GM19438 (cell line): Measurements from ENCODE around the gene INPP4B.

Experiments
- ATAC-seq: cut with Tn5 transposase; IDR thresholded peaks from one replicate; pipeline ENCODE4 v1.9.1; 2021; ENCODE audit warnings: low read depth; ENCODE audit not compliant: unreplicated experiment

INPP4B gene

DNA sequence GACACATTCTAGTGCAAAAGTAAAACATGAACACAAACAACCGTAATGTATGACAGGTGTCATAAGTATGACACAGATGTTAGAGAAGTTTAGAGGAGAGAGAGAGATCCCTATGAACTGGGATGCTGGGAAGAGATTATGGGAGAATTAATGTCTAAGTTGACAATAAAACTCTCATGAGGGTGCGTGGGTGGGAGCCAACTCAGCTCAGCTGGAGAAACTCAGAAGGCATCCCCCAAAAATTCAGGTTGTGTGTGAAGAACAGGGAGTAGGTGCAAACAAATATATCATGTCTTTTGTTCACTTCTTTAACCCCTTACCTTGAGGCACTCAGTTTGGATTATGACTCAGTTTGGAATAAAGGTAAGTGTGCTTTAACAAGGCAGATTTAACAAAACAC lies 484.1 kb downstream of the INPP4B start:
- no peak for ATAC-seq

DNA sequence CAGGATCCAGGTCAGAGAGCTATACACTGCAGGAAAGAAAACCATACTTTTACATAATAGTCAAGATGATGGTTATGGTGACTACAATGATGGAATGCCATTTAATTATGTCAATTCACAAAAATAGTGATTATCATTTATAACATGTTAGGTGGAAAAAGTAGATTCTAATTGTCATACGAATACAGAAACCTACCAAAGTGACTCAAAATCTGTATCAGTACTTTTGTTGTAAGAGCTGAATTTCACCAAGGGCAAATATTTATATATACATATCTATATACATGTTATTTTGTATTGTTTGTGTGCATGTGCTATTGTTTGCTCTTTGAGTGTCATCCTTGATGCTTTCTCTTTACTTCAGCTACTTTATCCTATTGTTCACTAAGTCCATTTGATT lies 485.4 kb downstream of the INPP4B start:
- no peak for ATAC-seq

DNA sequence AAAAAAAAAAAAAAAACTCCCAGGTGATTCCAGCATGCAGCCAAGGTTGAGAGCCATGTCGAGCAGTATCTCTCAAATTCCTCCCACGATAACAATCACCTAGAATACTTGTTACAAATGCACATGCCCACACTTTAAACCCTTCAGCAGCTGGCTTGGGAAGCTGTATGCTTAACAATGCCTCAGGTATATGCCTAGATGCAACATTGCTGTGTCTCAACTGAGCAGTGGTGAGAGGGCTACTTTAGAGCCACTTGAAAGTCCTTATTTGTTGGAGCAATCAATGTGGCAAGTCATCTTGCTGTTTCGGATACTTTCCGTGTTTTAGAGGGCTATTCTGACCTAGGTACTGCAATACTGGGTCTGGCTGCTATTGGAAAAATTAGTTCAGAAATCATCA lies 487.4 kb downstream of the INPP4B start:
- ATAC-seq = no peak

DNA sequence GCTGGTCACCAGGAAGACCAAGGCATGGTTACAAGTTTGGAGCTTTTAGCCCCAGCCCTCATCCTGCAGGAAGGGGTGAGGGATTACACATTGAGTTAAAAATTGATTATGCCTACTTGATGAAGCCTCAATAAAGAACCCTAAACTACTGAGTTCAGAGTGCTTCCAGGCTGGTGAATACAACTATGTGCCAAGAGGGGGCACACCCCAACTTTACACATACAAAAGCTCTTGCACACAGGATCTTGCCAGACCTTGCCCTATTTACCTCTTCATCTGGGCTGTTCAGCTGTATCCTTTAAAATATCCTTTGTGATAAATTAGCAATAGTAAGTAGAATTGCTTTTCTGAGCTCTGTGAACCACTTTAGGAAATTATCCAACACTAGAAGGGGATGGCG lies 489.3 kb downstream of the INPP4B start:
- no peak for ATAC-seq

DNA sequence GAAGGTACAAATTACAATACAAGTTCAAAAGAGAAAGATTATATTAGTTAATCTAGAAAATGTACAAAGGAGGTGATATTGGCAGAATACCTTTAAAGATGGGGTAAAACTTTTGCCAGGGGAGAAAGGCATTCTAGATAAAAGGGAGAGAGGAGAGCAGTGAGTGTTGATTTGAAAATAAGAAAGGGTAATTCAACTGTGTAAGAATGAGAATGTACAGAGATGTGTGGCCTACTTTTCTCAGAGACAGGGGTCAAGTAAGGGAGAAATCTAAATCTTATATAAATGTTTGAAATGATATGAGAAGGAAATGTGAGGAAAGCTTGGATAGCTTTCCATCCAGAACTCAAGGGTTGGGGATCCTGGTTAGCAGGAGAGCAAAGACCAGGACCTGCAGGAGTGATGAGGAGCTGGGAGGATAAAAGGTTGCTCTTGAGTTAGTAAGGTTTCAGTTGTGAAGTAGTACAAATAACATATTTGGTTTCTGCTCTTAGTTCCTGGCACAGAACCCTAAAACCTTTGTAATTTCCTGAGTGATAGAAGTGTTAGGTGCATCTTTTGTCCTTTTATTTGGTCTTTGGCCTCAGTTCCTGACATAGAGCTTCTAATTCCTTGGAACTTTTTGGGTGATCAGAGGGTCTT lies 489.9 kb downstream of the INPP4B start:
- no peak for ATAC-seq

DNA sequence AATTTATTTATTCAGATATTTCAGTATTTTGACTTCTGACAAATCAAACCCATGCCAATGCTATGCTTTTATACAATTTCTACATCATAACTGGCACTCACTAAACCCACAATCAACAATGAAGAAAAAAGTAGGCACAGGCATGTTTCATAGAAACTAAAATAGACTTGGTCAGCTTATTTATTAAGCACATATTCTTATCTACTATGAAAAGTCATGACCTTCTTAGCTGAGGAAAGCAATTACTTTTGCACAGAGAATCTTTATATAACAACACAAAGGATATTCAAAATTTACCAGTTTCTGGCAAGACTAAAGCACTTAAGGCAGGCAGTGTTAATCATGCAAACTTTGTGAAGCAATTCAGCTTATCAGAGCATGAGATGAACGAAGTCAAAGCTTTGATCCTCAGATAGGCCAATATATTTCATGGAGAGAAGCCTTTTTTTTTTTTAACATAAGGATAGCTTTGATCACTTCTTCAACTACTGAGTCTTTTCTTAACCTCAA lies 490.6 kb downstream of the INPP4B start:
- no peak for ATAC-seq

DNA sequence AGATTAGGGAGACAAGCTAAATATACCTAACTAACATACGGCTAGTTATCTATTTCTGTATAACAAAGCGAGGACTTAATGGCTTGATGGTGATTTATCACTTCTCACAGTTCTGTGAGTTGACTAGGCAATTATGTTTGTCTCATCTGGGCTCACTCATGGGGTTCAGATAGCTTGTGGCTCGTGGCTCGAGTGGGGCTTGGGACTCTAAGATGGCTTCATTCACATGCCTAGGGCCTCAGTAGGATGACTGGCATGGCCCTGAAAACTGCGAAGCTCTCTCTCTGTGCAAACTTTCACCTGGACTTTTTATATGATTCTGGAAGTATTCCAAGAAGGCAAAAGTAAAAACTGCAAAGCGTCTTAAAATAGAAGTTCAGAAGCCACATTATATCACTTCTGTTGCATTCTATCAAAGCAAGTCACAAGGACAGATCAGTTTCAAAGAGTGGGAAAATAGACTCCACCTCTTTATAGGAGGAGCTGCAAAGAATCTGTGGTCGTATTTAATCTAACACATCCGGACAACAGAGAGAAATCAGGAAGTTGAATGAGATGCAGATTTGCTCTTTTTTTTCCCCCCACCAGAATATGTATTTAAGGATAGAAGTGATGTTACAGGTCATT lies 491.2 kb downstream of the INPP4B start:
- ATAC-seq = no peak

DNA sequence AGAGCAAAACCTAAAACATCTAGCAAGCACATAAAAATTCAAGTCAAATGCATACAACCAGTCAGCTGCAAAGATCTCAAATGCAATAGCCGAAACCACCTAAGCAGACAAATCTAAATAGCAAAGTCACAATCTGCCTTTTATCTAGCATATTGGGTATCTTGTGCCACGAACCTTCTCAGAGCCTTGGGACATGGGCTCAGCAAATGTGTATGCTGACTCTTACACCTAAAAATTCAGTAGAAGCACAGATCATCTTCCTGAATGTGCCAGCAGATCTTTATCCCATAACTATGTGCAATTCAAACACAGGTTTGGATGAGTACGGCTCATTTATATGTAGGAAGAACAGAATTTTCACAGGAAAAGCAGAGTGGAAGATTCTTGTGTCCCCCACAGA lies 492.1 kb downstream of the INPP4B start:
- no peak for ATAC-seq

DNA sequence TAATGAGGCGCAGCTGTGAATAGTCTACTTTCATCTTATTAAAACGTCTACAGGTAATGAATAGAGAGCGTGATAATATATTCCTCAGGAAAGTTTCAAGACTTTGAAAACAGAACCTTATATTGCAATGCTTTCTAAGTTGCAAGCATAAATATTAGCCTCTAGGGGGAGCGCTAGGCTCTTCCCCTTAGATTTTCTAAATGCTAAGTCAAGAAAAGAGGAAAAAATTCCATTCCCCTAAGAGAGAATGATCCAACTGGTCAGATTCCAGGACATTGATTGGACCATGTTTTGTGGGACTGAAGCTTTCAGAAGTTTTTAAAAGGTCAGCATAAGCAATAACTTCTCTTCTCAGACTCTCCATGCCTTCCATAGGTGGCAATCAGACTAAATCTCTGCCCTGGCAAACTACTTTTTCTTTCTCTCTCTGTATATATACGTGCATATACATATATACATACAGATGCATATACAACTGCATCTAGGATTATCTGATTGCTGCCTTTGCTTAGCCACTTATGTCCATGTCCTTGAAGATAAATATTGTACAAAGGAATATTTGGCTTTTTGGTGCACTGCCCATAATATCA lies 492.9 kb downstream of the INPP4B start:
- ATAC-seq = no peak

DNA sequence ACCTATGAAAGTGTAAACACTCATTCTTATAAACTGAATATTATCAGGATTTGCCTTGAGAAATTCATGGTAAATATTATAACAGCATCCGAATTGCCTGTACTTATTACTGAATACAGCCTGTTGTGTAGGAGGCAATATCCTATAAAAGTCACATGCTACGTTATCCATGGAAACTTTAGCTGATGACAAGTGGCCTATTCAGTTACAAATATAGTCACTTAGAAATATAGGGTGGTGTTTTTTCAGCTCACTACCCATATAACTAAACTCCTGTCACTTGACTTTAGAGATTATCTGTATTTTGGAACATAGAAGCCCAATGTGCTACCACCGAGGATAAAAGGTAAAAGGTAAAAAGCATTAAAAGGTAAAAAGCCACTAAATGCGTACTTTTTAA lies 493.4 kb downstream of the INPP4B start:
- no peak for ATAC-seq

DNA sequence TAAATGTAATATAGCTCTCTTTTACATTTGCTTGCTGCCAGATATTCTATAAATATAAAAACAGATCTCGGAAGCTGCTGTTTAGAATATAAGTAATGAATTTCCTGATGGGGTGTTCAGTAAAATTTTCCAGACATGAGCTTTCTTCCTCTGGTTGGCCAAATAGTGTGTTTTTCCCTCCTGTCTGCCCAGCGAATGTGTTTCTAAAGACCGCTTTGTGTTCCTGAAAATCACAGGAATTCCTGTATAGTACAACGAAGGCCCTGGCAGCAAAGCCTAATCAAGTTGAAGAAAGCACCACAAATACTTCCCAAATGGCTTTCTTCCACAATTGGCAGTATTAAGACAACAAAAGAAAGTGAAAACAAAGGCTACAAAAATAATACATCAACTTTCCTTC lies 494.1 kb downstream of the INPP4B start:
- no peak for ATAC-seq

DNA sequence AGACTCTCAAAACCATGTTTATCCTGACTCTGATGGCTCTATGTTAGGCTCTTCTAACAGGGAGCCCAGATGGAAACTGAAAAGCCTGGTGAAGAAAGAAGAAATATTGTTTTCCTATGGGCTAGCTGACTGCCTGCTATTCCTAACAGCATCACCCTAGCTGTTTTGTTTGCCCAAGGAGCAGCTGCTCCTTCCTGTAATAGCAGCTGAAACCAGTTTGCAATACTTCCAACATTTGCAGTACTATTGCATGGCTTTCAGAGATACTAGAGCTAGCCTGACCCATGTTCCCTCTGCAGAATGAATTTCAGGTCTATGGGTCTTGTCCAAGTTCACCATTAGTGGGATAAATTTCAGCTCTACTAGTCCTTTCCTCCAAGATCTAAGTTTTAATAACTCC lies 495.2 kb downstream of the INPP4B start:
- ATAC-seq = no peak

DNA sequence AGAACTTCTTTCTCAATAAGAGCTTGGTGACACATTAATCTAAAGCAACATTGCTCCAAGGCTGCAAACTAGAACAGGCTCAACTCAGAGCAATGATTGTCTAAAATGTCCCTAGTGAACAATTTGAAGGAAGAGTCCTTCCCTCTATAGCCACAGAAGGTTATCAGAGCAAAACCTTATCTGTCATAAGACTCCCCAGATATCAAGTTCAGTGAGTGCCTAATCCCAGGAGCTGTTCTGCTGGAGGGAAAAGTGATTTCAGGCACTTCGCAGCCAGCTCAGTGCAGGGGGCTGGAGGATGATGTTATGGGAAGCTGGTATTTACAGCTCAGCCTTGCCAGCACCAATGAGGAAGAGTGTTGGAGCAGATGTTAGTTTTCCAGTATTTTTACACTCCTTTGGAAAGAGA lies 497.5 kb downstream of the INPP4B start:
- ATAC-seq = no peak

DNA sequence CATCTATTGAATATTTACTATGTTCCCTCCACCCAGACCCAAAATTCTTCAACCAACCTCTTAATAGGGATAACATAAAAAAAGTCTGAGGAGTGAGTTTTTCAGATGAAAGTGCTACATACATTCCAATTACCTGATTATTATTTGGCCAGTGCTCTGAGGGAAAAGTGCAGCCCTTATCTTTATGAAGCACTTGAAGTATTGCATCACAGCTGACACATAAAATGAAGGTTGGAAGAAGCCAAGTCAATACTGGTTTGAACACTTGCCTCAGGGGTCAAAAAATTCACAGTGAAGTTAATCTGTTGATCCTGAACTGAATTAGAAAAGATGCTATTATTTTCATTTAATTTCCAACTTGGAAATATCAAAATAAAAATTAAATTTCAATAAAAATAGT lies 498.9 kb downstream of the INPP4B start:
- no peak for ATAC-seq

DNA sequence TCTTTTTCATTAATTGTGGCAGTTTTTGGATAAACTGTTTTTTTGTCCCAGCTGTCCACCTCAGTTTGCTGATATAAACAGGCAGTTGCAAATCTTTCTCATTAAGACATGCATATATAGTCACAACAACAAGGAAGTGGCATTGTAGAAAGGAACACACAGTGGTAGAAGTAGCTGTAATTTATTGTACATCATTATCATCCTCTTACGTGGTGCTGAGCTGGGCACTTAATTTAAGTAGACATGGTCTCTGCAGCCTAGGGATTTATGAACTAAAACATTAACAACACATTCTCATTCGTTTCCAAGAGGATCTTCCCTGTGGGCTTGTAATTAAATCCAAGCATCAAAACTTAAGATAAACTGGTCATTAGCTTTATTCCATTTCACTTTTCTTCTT lies 500.2 kb downstream of the INPP4B start:
- ATAC-seq = no peak

DNA sequence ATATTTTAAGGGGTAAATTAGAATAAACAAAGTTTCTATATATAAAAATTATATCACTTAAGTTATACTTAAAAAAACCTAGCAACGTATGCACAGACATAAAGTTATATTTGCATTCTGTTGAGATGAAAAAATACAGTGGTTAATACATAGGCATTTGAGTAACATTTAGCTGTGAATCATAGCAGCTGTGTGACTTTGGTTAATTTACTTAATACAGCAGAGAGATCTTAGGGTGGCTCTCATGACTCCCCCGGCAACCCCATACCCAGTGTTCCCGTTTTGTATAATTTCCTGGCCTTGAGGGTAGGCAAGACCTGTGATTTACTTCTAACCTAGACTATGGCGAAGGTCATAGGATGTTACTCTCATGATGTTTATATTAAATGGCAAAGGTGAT lies 504.8 kb downstream of the INPP4B start:
- no peak for ATAC-seq

DNA sequence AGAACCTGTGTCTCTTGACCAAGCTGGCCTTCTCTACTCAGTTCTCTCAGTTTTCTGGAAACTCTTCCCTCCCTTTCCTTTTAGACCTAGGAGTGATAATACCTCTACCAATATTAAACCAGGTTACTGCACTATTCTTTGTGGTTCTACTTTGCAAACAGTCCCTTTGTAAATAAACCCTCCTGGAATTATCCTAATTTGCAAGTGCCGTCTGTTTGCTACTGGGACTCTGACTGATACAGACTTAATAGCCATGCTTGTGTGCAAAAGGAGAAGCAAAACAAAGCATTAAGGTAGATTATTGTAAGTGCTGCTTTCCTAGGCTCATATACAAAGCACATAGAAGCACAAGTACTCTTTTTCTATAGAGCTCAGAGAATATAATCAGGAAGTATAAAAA lies 507.0 kb downstream of the INPP4B start:
- no peak for ATAC-seq

DNA sequence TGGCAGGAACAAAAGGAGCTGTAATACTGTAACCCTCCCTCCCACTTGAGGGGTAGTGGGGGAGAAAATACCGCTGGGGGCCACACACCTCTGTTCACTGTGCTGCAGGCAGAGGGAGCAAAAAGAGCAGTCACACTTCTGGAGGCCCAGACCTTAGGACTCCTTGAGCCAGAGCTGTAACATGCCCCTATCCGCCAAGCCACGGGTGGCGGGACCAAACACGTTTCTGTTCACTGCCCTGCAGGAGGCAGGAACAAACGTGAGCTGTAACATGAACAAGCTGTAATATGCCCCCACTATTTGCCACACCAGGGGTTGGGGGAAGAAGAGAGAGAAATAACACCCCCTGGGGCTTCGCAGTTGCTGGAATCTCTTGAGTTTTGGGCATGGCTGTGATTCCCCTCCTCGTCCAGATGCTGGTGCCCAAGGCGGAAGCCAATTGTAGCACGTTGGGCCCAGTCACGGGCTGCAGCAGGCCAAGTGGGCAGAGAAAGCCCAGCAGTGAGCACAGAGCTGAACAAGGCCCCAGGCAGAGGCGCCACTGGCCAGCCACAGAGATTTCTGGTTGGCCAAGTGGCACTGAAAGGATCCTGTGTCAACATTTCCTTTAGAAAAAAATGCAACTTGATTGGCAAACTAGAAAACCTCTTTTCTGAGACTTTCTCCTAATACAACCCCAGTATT lies 509.7 kb downstream of the INPP4B start:
- ATAC-seq = no peak

DNA sequence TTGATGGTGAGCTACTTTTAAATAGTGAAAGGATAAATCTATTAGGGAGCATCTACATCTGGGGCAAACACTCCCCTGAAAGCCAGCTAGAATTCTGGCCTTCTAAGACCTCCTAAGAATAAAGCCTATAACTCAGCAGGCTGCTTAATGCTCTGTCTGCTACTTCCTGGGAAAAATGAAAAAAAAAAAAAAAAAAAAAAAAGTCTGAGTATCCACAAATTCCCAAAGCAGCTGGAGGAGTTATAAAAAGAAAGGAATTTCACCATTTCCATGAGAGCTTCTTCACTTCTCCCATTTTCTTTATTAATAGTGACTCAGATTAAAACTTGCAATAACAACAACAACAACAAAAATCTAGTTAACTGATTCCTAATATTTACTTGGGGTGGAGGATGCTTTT lies 511.2 kb downstream of the INPP4B start:
- ATAC-seq = no peak

DNA sequence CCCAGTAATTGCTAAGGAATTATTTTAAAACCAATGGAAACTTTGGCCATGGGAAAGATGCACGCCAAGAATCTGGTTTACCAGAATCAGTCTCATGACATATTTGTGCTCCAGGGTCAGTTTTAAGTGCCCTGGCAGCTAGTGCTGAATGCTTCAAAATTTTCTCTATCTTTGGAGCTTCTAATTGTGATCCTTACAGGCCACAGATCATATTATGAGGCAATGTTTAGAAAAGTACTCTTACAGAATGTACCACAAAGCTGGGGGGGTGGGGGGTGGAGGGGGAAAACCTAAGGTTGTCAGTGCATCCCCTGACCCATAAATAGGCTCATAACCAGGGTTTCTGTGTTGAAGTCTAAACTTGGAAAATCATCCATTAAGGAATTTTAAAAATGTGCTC lies 514.5 kb downstream of the INPP4B start:
- no peak for ATAC-seq

DNA sequence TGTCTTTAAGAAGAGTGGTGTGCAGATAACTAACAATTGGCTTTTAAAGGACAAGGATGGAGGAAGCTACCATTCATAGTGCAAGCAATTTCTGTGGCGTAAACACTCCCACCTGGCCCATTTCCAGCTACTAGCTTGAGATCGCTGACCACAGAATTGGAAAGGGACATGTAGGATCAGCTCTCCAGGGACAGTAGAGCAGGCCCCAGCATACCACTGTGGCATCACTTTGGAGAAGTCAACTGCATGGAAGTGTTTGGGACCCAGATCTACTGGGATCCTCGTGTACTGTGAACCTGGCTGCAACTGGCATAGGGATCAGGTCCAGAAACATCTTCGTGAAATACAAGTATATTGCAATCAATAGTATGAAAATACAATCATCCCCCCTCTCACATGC lies 515.0 kb downstream of the INPP4B start:
- no peak for ATAC-seq

DNA sequence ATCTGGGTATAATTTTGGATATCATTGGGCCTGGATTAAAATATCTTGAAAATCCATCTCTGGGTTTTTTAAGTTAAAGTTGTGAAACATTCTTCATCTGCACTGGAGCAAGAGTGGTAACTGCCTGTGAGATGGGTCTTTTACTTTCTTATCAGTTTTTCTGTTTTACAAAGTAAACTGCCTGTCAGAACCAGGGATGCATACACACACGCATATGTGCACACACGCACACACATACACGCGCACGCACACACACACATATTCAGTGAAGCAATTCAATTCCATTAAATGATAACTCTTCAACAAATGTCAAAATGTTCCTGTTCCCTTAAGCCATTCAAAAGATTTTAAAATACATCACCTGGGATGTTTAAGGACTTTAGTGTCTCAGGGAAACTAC lies 515.8 kb downstream of the INPP4B start:
- no peak for ATAC-seq
